Vagina (tissue), 2 donors: Measurements from ENCODE around the gene SERPINB1. TPM values are rescaled to one million over a fixed set of nuclear protein-coding genes. Genes with fewer than 3 reads are reported as not detected.

Experiments
- DNase-seq, 2 donors: peaks; one replicate each; pipeline ENCODE4 v3.0.0-alpha.2; 2017; ENCODE audit errors: extremely low spot score in 2 of 2
- H3K27ac ChIP-seq: fragments of 200-600 bp; sonication (generic); one replicate; pipeline ENCODE4 v1.5.1; 2019
- H3K27me3 ChIP-seq: fragments of 200-600 bp; sonication (generic); one replicate; pipeline ENCODE4 v1.5.1; 2019
- H3K36me3 ChIP-seq, 2 donors: fragments of 200-600 bp; sonication (generic); one replicate each; pipeline ENCODE4 v1.5.1; 2017 to 2019
- H3K4me1 ChIP-seq: fragments of 200-600 bp; sonication (generic); one replicate; pipeline ENCODE4 v1.5.1; 2019
- H3K4me3 ChIP-seq, 2 donors: fragments of 200-600 bp; sonication (generic); 1 replicate in 1 of 2; 2 replicates in 1 of 2; pipeline ENCODE4 v1.5.1; 2016 to 2019
- H3K9me3 ChIP-seq: fragments of 200-600 bp; sonication (generic); one replicate; pipeline ENCODE4 v1.5.1; 2019
- CTCF ChIP-seq, 3 experiments: fragments of 450-650 bp in 2 of 3; fragments of 200-600 bp in 1 of 3; sonication (generic) in 1 of 3; IDR thresholded peaks; one replicate each; pipeline ENCODE4 v1.5.1; 2017 to 2019; ENCODE audit warnings: antibody characterized with exemption in 3 of 3, mild to moderate bottlenecking in 2 of 3, moderate library complexity in 2 of 3
- POLR2A ChIP-seq, 2 donors: fragments of 450-650 bp; IDR thresholded peaks; one replicate each; pipeline ENCODE4 v1.6.1; 2017; ENCODE audit warnings: antibody characterized with exemption in 2 of 2, mild to moderate bottlenecking in 2 of 2, moderate library complexity in 2 of 2
- POLR2AphosphoS5 ChIP-seq, 2 donors: sonication (generic); formaldehyde crosslinking; IDR thresholded peaks; one replicate each; pipeline ENCODE4 v1.9.0; 2017; ENCODE audit warnings: antibody characterized with exemption in 2 of 2, mild to moderate bottlenecking in 2 of 2, low read depth in 1 of 2; ENCODE audit not compliant: insufficient read depth in 1 of 2
- intact Hi-C: fragments of 100-400 bp; cut with DNase I; formaldehyde crosslinking; loops from one replicate; pipeline ENCODE4 v1.15.1; 2023
- total RNA-seq: library from RNA; depleted of rRNA; stranded (reverse); fragments of >200 nt; gene quantifications from one replicate; pipeline ENCODE4 v1.2.3, GENCODE V29; 2016

SERPINB1 gene
- total RNA-seq, 1 donor from 2014 or later, result 38.1 TPM

GRCh38 chr6:2839195-2839981 is 2.3 kb downstream of the SERPINB1 start:
- H3K9me3 ChIP-seq, result no peaks in the 10 kb centered on the region
- peaks cover 0 to 38% of the 10 kb centered on the region in 2 donors for H3K36me3 ChIP-seq
- DNase-seq, result no peak
- peaks cover 34% of the 10 kb centered on the region for H3K4me1 ChIP-seq
- H3K27ac ChIP-seq, result no peak overlapping the region
- no peaks in the 10 kb centered on the region for H3K27me3 ChIP-seq
- TF ChIP-seq POLR2AphosphoS5 (IDR thresholded peaks at IDR 0.05; ENCODE audit: insufficient read depth in 1 of 2, low read depth in 1 of 2) (no peak), POLR2A (IDR thresholded peaks at IDR 0.05) (no peak), CTCF (IDR thresholded peaks at IDR 0.05) (no peak)
- intact Hi-C loops, result no loop called here
- H3K4me3 ChIP-seq, result peak overlapping the region in 1 of 2 donors; percentile 67

GRCh38 chr6:2838251-2838650 is 3.4 kb downstream of the SERPINB1 start:
- no peak for TF ChIP-seq POLR2A (IDR thresholded peaks at IDR 0.05)
- no peak for TF ChIP-seq CTCF (IDR thresholded peaks at IDR 0.05)
- no peak for TF ChIP-seq POLR2AphosphoS5 (IDR thresholded peaks at IDR 0.05; ENCODE audit: insufficient read depth in 1 of 2, low read depth in 1 of 2)
- H3K27ac ChIP-seq, result no peak overlapping the region
- no peak for DNase-seq
- H3K36me3 ChIP-seq, result peaks cover 0 to 46% of the 10 kb centered on the region in 2 donors
- H3K4me3 ChIP-seq, result no peak overlapping the region
- H3K9me3 ChIP-seq, result no peaks in the 10 kb centered on the region
- intact Hi-C loops, result no loop called here
- H3K4me1 ChIP-seq, result peaks cover 34% of the 10 kb centered on the region
- H3K27me3 ChIP-seq, result no peaks in the 10 kb centered on the region

- DNase-seq, result no peak
- Histone ChIP-seq H3K4me1 (peaks cover 6% of the 10 kb centered on the region), H3K36me3 (peaks cover 0 to 52% of the 10 kb centered on the region in 2 donors), H3K9me3 (no peaks in the 10 kb centered on the region), H3K4me3 (no peak overlapping the region), H3K27ac (no peak overlapping the region), H3K27me3 (no peaks in the 10 kb centered on the region)
- TF ChIP-seq CTCF (IDR thresholded peaks at IDR 0.05), result no peak
- no peak for TF ChIP-seq POLR2AphosphoS5 (IDR thresholded peaks at IDR 0.05; ENCODE audit: insufficient read depth in 1 of 2, low read depth in 1 of 2)
- TF ChIP-seq POLR2A (IDR thresholded peaks at IDR 0.05), result no peak
- intact Hi-C loops, result no loop called here
These were observed 7.4 kb downstream of the SERPINB1 start for GRCh38 chr6:2834262-2834661.

- TF ChIP-seq POLR2AphosphoS5 (IDR thresholded peaks at IDR 0.05; ENCODE audit: insufficient read depth in 1 of 2, low read depth in 1 of 2) (no peak), CTCF (IDR thresholded peaks at IDR 0.05) (no peak), POLR2A (IDR thresholded peaks at IDR 0.05) (no peak)
- Histone ChIP-seq H3K4me1 (no peaks in the 10 kb centered on the region), H3K4me3 (no peak overlapping the region), H3K36me3 (peaks cover 0 to 31% of the 10 kb centered on the region in 2 donors), H3K27me3 (no peaks in the 10 kb centered on the region), H3K27ac (no peak overlapping the region), H3K9me3 (no peaks in the 10 kb centered on the region)
- intact Hi-C loops, result no loop called here
- DNase-seq, result no peak
These were observed 10.3 kb downstream of the SERPINB1 start for GRCh38 chr6:2831392-2831791.

- Histone ChIP-seq H3K4me1 (no peaks in the 10 kb centered on the region), H3K27me3 (no peaks in the 10 kb centered on the region), H3K4me3 (no peak overlapping the region), H3K36me3 (peaks cover 0 to 19% of the 10 kb centered on the region in 2 donors), H3K27ac (no peak overlapping the region), H3K9me3 (no peaks in the 10 kb centered on the region)
- DNase-seq, result no peak
- TF ChIP-seq POLR2A (IDR thresholded peaks at IDR 0.05) (no peak), CTCF (IDR thresholded peaks at IDR 0.05) (no peak), POLR2AphosphoS5 (IDR thresholded peaks at IDR 0.05; ENCODE audit: insufficient read depth in 1 of 2, low read depth in 1 of 2) (no peak)
- intact Hi-C loops, result no loop called here
These were observed 11.5 kb downstream of the SERPINB1 start for GRCh38 chr6:2830183-2830582.
